ENCODE measurements around the gene MOBP. TPM values are rescaled to one million over a fixed set of nuclear protein-coding genes. Genes with fewer than 3 reads are reported as not detected.

The MOBP gene
- total RNA-seq, 3 donors from 2014 or later = 0.44 to 1.4 (median 0.92) TPM

GRCh38 chr3:39491014-39491413 is 23.5 kb downstream of the MOBP start:
- no peaks in the 10 kb centered on the region for H3K9me3 ChIP-seq
- H3K4me1 ChIP-seq (ENCODE audit: low read depth) = no peaks in the 10 kb centered on the region
- TF ChIP-seq CTCF (IDR thresholded peaks at IDR 0.05) = no peak
- DNase-seq (no peak), ATAC-seq (no peak)
- intact Hi-C loops (cut with DNase I, micrococcal nuclease) = loop anchor here in 1 of 2 donors (10.0 kb wide), 1 partner anchor 46 kb away; no protein-coding TSS in a partner anchor
- H3K4me3 ChIP-seq = no peak overlapping the region
- no peaks in the 10 kb centered on the region for H3K36me3 ChIP-seq (ENCODE audit: low read depth)

GRCh38 chr3:39491733-39492350 is 24.4 kb downstream of the MOBP start:
- Histone ChIP-seq H3K4me1 (ENCODE audit: low read depth) (no peaks in the 10 kb centered on the region), H3K9me3 (no peaks in the 10 kb centered on the region), H3K4me3 (no peak overlapping the region), H3K36me3 (ENCODE audit: low read depth) (no peaks in the 10 kb centered on the region)
- TF ChIP-seq CTCF (IDR thresholded peaks at IDR 0.05) = no peak
- ATAC-seq (no peak), DNase-seq (no peak)
- intact Hi-C loops (cut with DNase I, micrococcal nuclease) = loop anchor here in 1 of 2 donors (10.0 kb wide), 1 partner anchor 47 kb away; no protein-coding TSS in a partner anchor

GRCh38 chr3:39494781-39495180 is 27.3 kb downstream of the MOBP start:
- intact Hi-C loops (cut with DNase I, micrococcal nuclease) = loop anchor here (5.0 to 10.0 kb wide), 2 partner anchors 47 to 50 kb away; no protein-coding TSS in a partner anchor

GRCh38 chr3:39497753-39498152 is 30.3 kb downstream of the MOBP start:
- Histone ChIP-seq H3K9me3 (no peaks in the 10 kb centered on the region), H3K4me3 (no peak overlapping the region), H3K4me1 (ENCODE audit: low read depth) (no peaks in the 10 kb centered on the region), H3K36me3 (ENCODE audit: low read depth) (no peaks in the 10 kb centered on the region)
- peak; percentile 40 for ATAC-seq
- TF ChIP-seq CTCF (IDR thresholded peaks at IDR 0.05) = no peak
- DNase-seq = no peak
- intact Hi-C loops (cut with DNase I, micrococcal nuclease) = loop anchor here (5.0 to 10.0 kb wide), 2 partner anchors 50 to 53 kb away; no protein-coding TSS in a partner anchor

More at GRCh38 chr3:39494781-39495180, 27.3 kb downstream of the MOBP start:
- ATAC-seq (peak; percentile 49), DNase-seq (no peak)
- H3K4me1 ChIP-seq (ENCODE audit: low read depth) = no peaks in the 10 kb centered on the region
- no peaks in the 10 kb centered on the region for H3K9me3 ChIP-seq
- no peak for TF ChIP-seq CTCF (IDR thresholded peaks at IDR 0.05)
- no peak overlapping the region for H3K4me3 ChIP-seq
- H3K36me3 ChIP-seq (ENCODE audit: low read depth) = no peaks in the 10 kb centered on the region

GRCh38 chr3:39499651-39500273 is 32.3 kb downstream of the MOBP start:
- ATAC-seq (peak; percentile 17), DNase-seq (no peak)
- no peaks in the 10 kb centered on the region for H3K36me3 ChIP-seq (ENCODE audit: low read depth)
- no peaks in the 10 kb centered on the region for H3K4me1 ChIP-seq (ENCODE audit: low read depth)
- H3K4me3 ChIP-seq = no peak overlapping the region
- intact Hi-C loops (cut with DNase I, micrococcal nuclease) = loop anchor here (5.0 to 10.0 kb wide), 2 partner anchors 52 to 55 kb away; no protein-coding TSS in a partner anchor
- no peak for TF ChIP-seq CTCF (IDR thresholded peaks at IDR 0.05)
- no peaks in the 10 kb centered on the region for H3K9me3 ChIP-seq
